ENCODE data around the gene HDAC4.

The HDAC4 gene

DNA sequence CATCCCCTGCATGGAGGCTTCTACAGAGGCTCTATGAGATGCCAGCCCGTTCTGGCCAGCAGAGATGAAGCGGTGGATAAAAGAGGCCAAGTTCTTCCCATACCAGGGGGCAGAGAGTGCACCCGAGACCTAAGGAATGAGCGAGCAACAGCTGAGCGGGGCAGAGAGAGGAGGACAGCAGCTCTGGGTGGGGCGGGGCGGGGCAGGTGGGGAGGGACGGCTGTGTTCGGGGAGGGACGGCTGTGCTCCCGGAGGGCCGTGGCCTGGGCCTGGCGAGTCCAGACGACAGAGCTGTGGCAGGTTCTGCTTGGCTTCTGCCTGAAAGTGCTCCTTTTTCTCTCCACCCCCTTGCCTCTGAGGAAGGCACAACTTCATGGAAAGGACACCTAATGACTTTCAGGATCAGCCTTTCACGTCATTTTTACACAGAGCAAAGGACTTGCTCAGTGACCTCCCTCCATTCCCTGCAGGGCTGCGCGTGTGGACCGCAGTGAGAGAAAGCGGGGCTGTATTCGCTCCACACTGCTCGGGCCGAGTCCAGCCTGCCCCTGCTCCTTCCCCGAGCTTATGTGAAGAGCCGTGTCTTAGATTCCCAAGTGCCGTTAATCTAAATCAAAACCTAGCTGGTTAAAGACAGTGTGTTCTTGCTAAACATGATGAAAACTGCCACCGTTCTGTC is 232.9 kb downstream of the HDAC4 start:
- no peak for DNase-seq (ENCODE audit: low spot score)

DNA sequence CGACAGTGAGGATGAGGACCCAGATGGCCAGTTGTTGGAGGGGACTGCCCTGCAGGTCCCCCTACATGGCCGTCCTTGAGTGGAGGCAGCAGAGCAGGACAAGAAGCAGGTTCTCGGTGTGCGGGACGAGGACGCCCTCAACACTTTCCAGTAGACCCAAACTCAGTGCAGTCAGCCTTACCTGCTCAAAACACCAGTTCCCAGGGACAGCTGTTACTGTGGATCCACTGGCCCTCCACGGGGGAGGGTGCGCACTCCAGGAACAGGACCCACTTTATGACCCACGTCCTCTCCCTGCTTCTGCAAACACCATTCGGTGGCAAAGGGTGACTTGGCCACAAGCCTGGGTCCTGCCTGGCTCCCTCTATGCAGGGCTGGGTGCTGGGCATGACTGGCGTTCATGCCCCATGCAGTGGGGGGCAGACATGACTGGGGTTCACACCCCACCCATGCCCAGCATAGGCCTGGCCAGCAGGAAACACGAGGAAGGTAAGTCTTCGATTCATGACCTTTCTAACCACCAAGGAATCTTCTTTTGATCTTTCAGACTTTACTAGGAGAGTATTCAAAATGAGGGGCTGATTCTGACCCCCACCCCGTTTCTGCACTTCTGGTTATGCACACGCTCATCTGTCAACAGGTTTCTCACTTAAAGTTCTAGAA is 233.7 kb downstream of the HDAC4 start:
- no peak for DNase-seq (ENCODE audit: low spot score)

- DNase-seq (ENCODE audit: low spot score): no peak
Measured at GRCh38 chr2:239166201-239166834, 234.5 kb downstream of the HDAC4 start.

DNA sequence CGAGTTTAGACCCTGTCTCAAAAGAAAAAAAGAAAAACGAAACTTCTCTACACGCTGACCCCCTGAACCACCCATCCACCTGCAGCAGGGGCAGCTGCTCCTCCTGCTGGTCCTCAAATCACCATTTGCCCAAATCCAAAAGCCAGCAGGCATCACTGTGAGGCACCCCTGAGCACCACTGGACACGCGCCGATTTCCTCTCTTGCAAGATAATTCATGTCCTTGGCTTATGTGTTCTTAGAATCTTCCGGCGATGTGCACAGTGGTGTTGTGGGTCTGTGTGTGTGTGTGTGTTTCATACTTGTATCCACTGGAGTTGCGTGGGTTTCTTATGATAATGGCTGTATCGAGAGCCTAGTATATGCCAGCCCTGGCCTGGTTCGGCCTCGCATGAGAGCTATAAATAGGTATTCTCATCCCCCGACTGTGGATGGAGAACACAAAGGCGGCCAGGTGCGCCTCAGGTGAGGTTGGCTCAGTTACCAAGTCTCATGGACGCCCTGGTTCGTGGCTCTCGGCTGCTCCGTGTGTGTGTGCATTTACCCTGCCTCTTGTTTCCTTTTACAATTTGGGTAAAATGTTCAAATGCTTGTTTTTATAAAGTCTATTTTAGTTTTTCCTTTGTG is 235.5 kb downstream of the HDAC4 start:
- DNase-seq (ENCODE audit: low spot score): no peak

- no peak for DNase-seq (ENCODE audit: low spot score)
Measured at GRCh38 chr2:239164335-239164871, 236.4 kb downstream of the HDAC4 start.

DNA sequence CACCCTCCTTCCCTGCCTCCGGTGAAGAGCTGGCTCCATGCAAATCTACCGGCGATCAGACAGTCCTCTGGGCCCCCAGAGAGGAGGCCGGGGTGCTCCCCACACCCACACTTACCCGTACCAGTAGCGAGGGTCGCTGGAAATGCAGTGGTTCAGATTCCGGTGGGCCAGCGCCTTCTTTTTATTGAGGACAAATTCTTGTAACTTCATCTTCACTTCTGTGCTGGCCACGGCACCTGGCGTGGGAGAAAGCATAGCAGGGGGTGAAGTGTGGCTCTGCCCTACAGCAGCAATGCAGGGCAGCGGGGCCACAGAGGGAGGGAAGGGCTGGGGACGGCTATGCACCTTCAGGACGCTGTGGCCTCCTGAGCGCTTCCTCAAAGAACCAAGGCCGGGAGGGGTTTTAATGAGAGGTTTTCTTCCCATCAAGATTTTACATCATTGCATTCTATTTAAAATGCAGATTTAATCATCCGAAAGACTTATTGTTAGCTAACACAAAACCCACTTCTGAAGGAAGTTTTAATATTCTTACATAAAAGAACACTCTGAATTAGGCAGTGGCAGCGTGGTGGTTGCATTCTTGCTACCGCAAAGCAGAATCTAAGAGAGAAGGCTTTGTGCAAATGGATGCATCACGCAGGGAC is 237.0 kb downstream of the HDAC4 start:
- no peak for DNase-seq (ENCODE audit: low spot score)

DNA sequence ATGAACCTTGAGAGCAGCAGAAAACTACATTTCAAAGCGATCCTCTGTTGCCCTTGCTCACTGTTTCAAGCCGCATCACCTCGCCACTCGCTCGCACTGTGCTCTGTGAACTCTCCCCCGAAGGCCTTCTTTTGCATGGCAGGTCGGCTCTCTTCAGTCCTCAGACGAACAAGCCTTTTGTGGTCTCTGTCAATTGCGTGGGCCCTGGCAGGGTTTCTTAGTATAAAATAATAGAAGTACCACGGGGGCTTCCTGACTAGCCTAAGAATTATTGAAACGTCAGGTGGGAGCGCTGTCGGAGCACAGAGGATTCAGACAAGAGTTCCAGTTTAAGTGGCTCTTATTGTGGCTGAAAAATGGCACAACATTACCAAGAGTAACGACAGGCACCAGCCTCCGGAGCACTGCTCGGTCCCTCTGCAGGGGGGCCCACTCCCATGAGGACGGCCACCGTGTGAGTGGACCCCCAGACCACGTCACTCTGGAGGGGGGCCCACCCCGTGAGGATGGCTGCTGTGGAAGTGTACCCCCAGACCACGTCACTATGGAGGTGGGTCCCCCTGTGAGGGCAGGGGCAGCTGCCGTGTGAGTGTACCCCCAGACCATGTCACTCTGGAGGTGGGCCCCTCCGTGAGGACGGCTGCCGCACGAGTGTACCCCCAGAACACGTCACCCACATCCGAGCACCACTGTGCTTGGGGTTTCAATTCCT is 237.7 kb downstream of the HDAC4 start:
- DNase-seq (ENCODE audit: low spot score): no peak

DNA sequence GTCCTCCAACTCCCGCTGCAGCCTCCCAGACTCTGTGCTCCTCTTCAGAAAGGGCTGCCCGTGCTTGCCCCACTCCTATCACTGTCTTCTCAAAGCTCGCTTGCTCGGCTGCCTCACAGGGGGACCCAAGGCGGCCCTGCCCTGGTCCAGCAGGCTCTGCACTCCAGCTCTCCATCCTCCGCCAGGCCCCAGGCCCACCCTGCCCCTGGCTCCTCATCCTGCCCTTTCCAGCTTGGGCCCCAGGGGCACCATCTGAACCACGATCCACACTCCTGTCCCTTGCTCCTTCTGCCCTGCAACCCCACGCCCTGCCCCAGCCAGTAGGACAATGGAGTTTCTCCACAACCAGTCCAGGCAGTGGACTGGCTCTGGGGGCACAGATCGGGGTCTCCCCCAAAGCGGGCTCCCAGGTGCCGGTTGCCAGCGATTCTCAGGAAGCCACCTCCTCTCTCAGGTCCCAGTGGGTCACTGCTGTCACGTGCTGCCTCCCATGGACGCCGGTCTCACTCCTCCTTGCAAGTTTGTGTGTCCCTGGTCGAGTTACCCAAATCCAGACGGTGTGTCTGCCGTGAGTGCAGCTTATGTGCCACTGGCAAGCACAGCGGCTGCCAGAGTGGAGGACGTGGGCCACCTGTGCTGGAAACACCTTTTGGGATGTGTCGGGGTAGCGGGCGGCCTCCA is 238.5 kb downstream of the HDAC4 start:
- DNase-seq (ENCODE audit: low spot score): no peak

DNA sequence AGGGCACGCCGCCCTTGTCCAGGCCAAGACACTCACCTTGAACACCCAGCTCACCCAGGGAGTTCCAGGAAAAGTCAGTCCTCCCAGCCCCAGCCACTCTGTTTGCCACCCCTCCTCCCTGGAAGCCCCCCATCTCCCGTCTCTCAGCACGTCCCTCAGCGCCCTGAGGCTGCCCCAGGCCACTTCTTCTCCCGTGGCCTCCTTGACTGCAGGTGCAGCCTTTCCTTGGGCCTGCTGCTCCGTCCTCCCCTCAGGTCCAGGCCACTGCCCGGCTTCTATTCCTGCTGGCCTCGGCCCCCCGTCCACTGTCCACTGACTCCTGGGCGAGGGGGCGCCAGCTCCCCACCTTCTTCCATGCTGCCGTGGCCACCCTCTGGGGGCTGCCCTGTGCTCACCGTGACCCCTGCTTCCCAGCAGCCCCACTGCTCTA is 239.1 kb downstream of the HDAC4 start:
- no peak for DNase-seq (ENCODE audit: low spot score)

- DNase-seq (ENCODE audit: low spot score): no peak
Measured at GRCh38 chr2:239160226-239161143, 240.3 kb downstream of the HDAC4 start.

DNA sequence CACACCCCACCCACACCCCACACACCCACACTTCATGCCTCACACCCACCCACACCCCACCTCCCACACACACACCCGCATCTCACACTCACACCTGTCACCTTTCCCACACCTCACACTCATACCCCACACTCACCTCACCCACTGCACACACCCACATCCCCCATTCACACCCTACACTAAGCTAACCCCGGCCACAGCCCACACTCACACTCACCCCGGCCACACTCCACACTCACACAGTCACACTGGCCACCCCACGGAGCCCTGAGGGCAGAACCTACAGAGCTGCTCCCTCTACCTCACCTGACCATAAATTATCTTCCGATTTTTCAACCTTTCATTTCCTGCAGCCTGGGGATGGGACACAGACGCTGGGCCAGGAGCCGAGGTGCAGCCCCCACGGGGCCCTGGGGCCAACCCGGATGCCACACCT is 241.3 kb downstream of the HDAC4 start:
- no peak for DNase-seq (ENCODE audit: low spot score)

- DNase-seq (ENCODE audit: low spot score): no peak
Measured at GRCh38 chr2:239158641-239159475, 242.0 kb downstream of the HDAC4 start.

GRCh38 chr2:239157771-239158170 is 243.0 kb downstream of the HDAC4 start:
- DNase-seq (ENCODE audit: low spot score): no peak

- DNase-seq (ENCODE audit: low spot score): no peak
Measured at GRCh38 chr2:239157269-239157668, 243.6 kb downstream of the HDAC4 start.

DNA sequence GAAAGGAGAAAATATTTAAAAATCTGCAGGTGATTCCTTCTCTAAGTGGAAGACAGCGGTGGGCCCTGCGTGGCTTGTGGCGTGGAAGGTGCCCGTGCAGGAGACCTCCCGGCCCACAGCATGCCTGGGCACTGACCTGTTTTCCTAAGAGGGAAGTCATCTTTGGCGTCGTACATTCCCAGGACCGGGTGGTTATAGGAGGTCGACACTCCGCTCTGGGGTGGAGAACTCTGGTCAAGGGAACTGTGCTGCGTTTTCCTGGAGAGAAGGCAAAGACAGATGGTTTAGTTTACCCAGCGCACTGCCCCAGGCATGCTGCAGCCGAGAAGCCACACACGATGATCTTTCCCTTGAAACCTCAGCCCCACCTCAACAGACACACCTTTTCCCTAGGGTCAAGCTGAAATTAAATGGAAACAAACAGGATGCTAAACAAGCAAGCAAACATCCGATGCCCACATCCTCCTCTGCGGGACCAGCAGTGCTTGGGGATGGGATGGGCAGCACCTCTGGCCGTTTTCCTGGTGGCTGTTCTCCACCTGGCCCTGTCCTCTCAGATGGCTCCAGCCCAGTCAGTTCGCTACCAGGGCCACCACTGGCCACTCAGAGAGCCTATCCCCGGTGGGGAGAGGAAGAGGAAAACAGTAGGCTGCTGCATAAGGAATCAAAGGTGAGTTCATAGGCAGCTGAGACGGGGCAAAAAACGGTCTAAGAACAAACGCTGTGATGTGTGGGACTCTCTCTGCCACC is 244.1 kb downstream of the HDAC4 start:
- no peak for DNase-seq (ENCODE audit: low spot score)

DNA sequence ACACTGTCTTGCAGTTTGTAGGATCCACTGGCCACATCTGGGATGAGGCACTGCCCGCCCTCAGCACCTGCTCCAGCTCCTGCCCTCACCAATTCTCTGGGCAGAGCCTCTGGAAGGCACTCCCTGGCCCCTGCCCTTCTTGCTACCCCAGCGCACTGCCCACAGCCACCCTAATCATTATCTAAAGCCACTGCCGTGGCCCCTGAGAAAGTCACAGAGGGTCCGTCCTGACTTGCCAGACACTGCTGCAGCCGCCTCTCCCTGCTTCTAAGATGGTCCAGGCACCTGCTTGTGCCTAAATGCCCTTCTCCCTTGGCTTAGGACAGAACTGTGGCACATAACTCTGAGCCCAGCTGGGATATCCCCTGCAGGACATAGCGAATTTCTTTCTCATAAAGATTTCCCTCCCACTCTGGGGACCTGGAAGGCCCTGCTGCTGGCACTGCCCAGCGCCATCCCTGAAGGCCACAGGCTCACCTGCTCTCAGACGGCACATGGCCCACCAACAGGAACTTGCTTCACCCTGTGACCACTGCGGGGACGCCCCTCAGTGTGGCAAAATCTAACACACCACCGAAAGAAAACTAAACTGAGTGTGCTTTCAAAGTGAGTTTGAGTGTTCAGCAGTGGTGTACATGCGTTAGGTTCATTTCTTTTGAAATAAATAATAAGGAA is 244.9 kb downstream of the HDAC4 start:
- DNase-seq (ENCODE audit: low spot score): no peak

GRCh38 chr2:239154971-239155805 is 245.6 kb downstream of the HDAC4 start:
- no peak for DNase-seq (ENCODE audit: low spot score)
